ENCODE measurements around the gene CNTNAP4. TPM values are rescaled to one million over a fixed set of nuclear protein-coding genes. Genes with fewer than 3 reads are reported as not detected.

The CNTNAP4 gene
- total RNA-seq, 1 experiment from 2014 or later, result not detected

GRCh38 chr16:76268824-76269223 lies 8.4 kb upstream of the CNTNAP4 start:
- Histone ChIP-seq H3K9me3 (ENCODE audit: control insufficient read depth in 1 of 2, insufficient read depth in 1 of 2, low read depth in 1 of 2, low read length in 2 of 2) (peaks cover 4 to 10% of the 10 kb centered on the region in 2 experiments; a peak in 1 of 4 replicates), H3K4me3 (replicated peaks in 1 of 2; ENCODE audit: low read depth in 1 of 2, low read length in 2 of 2) (no peak overlapping the region), H3K27ac (ENCODE audit: low read depth, low read length) (no peak overlapping the region), H3K4me1 (ENCODE audit: control insufficient read depth in 1 of 2, insufficient read depth in 2 of 2, low read length in 2 of 2) (no peaks in the 10 kb centered on the region), H4K20me1 (ENCODE audit: insufficient read depth) (no peaks in the 10 kb centered on the region), H3K79me2 (ENCODE audit: insufficient read depth, low read length) (no peaks in the 10 kb centered on the region), H2AFZ (ENCODE audit: low read depth, low read length, poor library complexity, severe bottlenecking) (no peak overlapping the region), H3K27me3 (ENCODE audit: insufficient read depth, low read length) (no peaks in the 10 kb centered on the region), H3K9me2 (ENCODE audit: insufficient read depth) (no peaks in the 10 kb centered on the region), H3K36me3 (ENCODE audit: control insufficient read depth in 1 of 2, insufficient read depth in 2 of 2, low read length in 2 of 2) (no peaks in the 10 kb centered on the region), H3K4me2 (ENCODE audit: low read length) (no peak overlapping the region), H3K9ac (ENCODE audit: low read length) (no peak overlapping the region)
- ChIA-PET POLR2A (interaction anchor here (0.6 kb wide), 1 partner anchor 826 kb away, joined by 3 read pairs; no protein-coding TSS in a partner anchor), CTCF (no interaction called here), RAD21 (ENCODE audit: low non-redundant PET in 1 of 2, low total read pairs in 2 of 2, uncharacterized antibody in 2 of 2, unreplicated experiment in 2 of 2) (no interaction called here)
- no TSS peak for BruUV-seq (replicated peaks)
- TF ChIP-seq CBX3 (IDR thresholded peaks at IDR 0.05; ENCODE audit: low read depth) (no peak), POLR2A (IDR thresholded peaks at IDR 0.05; ENCODE audit: borderline replicate concordance, extremely low read depth, insufficient read depth, insufficient read length) (no peak), EZH2 (IDR thresholded peaks at IDR 0.05) (no peak), MAX (IDR thresholded peaks at IDR 0.05) (no peak), RAD21 (IDR thresholded peaks at IDR 0.05; ENCODE audit: low read depth) (no peak), SRF (IDR thresholded peaks at IDR 0.05; ENCODE audit: low read depth) (no peak), SIN3A (IDR thresholded peaks at IDR 0.05; ENCODE audit: low read depth) (no peak), SP1 (IDR thresholded peaks at IDR 0.05; ENCODE audit: low read depth) (no peak), POLR2AphosphoS5 (IDR thresholded peaks at IDR 0.05; ENCODE audit: low read depth, low read length) (no peak), JUND (IDR thresholded peaks at IDR 0.05) (no peak), EZH2phosphoT487 (IDR thresholded peaks at IDR 0.05; ENCODE audit: borderline replicate concordance) (no peak), CEBPB (IDR thresholded peaks at IDR 0.05; ENCODE audit: low read depth) (no peak), ZBTB33 (IDR thresholded peaks at IDR 0.05; ENCODE audit: extremely low read depth, insufficient replicate concordance, low read length) (no peak), TCF7L2 (IDR thresholded peaks at IDR 0.05; ENCODE audit: borderline replicate concordance, extremely low read depth, insufficient read depth, insufficient read length) (no peak), FOSL1 (IDR thresholded peaks at IDR 0.05; ENCODE audit: low read depth) (no peak), EGR1 (IDR thresholded peaks at IDR 0.05; ENCODE audit: low read depth) (no peak)
- no peak for DNase-seq (ENCODE audit: low read depth, low spot score)
- intact Hi-C loops (cut with micrococcal nuclease), result no loop called here
- ATAC-seq, result no peak

All from HCT116 (cell line).